HEK293T (cell line): Measurements from ENCODE around the gene RRAS.

Source experiments
- BHLHE40 ChIP-seq: fragments of 450-650 bp; IDR thresholded peaks from 2 replicates; pipeline ENCODE4 v1.6.1; 2016; ENCODE audit warnings: mild to moderate bottlenecking, moderate library complexity, borderline replicate concordance
- FOXA1 ChIP-seq: fragments of 450-650 bp; IDR thresholded peaks from 2 replicates; pipeline ENCODE4 v1.6.1; 2016; ENCODE audit warnings: mild to moderate bottlenecking
- FOXM1 ChIP-seq: fragments of 450-650 bp; IDR thresholded peaks from 2 replicates; pipeline ENCODE4 v1.6.1; 2017; ENCODE audit warnings: mild to moderate bottlenecking, borderline replicate concordance
- HDGF ChIP-seq: fragments of 450-650 bp; IDR thresholded peaks from 2 replicates; pipeline ENCODE4 v1.6.1; 2017; ENCODE audit warnings: antibody characterized with exemption, borderline replicate concordance
- LEF1 ChIP-seq: fragments of 450-650 bp; IDR thresholded peaks from 2 replicates; pipeline ENCODE4 v1.6.1; 2017; ENCODE audit warnings: mild to moderate bottlenecking, borderline replicate concordance
- NFRKB ChIP-seq: fragments of 450-650 bp; IDR thresholded peaks from 2 replicates; pipeline ENCODE4 v1.6.1; 2016; ENCODE audit warnings: mild to moderate bottlenecking, moderate library complexity
- SP1 ChIP-seq: fragments of 450-650 bp; IDR thresholded peaks from 2 replicates; pipeline ENCODE4 v1.6.1; 2017
- SUZ12 ChIP-seq: fragments of 450-650 bp; IDR thresholded peaks from 2 replicates; pipeline ENCODE4 v1.6.1; 2016; ENCODE audit warnings: mild to moderate bottlenecking
- TARDBP ChIP-seq: fragments of 450-650 bp; IDR thresholded peaks from 2 replicates; pipeline ENCODE4 v1.6.1; 2016

DNA sequence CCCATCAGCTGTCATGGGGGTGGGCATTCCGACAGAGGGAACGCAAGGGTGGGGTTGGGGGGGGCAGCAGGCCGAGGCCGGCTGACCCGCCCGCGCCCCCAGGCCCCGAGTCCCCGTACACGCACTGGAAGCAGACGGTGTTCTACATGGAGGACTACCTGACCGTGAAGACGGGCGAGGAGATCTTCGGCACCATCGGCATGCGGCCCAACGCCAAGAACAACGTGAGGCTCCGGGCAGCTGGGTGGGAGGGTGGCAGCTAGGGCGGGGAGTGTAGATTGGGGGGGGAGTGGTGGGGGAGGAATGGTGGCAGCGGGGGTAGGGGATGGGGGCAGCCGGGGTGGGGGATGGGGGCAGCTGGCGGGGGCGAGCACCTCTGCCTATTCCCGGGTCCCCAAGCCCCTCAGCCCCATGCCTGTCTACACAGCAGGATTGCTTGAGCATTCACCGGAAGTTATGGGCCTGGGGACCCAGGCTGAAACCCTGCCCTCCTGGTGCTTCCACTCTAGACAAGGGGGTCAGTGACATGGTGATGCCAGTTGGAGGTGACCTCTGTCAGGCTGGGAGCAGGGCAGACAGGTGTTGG lies 46.7 kb upstream of the RRAS start:
- no peak for TF ChIP-seq TARDBP
- TF ChIP-seq SP1, result no peak
- TF ChIP-seq NFRKB, result no peak
- no peak for TF ChIP-seq FOXM1
- TF ChIP-seq HDGF, result no peak
- no peak for TF ChIP-seq FOXA1
- TF ChIP-seq BHLHE40, result no peak
- no peak for TF ChIP-seq LEF1
- no peak for TF ChIP-seq SUZ12
